Umbilical cord (tissue), 2 donors: ENCODE measurements around the gene MAN1C1. TPM values are rescaled to one million over a fixed set of nuclear protein-coding genes. Genes with fewer than 3 reads are reported as not detected.
"Not testable (repeated sequence)": the region's sequence is repeated elsewhere in the genome, so short reads cannot be mapped to it uniquely, and the experiment has no call there.

Source experiments
- DNase-seq: peaks from one replicate; pipeline ENCODE4 v3.0.0-alpha.2; 2015; ENCODE audit warnings: low spot score
- total RNA-seq: library from RNA; depleted of rRNA; stranded (reverse); fragments of >200 nt; gene quantifications from one replicate; pipeline ENCODE4 v1.2.3, GENCODE V29; 2014; ENCODE audit warnings: low replicate concordance; ENCODE audit not compliant: insufficient read depth

MAN1C1 gene
- total RNA-seq, 1 donor from 2014 or later, result 16.9 TPM

DNA sequence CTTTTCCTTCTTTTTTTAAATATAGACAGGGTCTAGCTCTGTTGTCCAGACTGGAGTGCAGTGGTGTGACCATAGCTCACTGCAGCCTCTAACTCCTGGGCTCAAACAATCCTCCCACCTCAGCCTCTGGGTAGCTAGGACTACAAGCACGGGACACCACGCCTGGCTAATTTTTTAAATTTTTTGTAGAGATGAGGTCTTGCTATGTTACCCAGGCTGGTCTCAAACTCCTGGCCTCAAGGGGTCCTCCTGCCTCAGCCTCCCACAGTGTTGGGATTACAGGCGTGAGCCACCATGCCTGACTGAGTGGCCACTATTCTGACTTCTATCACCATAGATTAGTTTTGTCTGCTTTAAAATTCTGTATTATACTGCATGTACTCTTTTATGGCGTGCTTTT, 80.1 kb downstream of the MAN1C1 start:
- not testable (repeated sequence) for DNase-seq

- DNase-seq, result no peak
Observed at GRCh38 chr1:25697435-25698217, 81.0 kb downstream of the MAN1C1 start.

DNA sequence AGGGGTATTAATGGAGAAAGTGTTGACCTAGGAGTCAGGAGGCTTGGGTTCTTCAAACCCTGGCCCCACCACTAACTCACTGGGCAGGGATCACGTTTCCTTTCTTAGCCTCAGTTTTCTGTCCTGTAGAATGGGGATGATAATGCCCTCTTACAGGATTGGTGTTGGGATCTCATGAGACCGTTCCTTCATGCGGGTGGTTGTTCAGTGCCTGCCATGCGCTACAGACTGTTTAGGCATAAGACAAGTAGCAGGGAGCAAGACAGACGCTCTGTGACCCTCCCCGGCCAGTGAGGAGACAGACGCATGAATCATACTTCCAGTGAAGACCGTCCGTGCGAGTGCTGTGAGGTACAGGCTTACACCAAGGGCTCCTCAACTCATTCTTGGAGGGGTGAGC, 81.7 kb downstream of the MAN1C1 start:
- peak; percentile 41 for DNase-seq

- DNase-seq, result not testable (repeated sequence)
Observed at GRCh38 chr1:25699059-25699458, 82.5 kb downstream of the MAN1C1 start.

DNA sequence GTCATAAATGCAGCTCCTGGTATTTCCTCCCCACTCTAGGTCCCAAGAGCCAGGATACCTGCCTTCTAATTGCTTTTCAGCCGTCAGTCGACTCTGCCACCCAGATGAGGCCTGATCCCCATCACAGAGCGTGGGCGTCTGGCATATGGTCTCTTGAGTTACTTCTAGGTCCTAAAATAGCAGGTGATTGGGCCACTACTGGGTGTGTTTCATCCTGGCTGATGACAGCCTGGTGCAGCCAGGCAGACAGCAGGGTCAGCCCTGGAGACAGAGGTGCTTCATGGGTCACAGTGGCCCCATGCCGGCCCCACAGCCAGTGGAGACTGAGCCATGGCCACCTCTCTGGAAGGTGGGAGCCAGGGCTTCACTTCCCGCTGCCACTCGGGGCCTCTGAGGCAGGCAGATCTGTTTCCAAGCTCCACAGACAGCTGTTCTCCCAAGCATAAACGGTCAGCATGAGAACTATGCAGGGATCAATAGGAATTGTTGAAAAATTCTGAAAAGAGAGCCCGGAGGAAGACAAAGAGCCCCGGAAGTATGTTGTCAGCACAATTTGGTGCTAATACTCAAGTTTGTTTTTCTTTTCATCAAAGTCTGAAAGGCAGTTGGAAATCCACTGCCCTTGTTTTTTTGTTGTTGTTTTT, 83.0 kb downstream of the MAN1C1 start:
- DNase-seq, result no peak

- peak; percentile 91 for DNase-seq
Observed at GRCh38 chr1:25700144-25700523, 83.5 kb downstream of the MAN1C1 start.

DNA sequence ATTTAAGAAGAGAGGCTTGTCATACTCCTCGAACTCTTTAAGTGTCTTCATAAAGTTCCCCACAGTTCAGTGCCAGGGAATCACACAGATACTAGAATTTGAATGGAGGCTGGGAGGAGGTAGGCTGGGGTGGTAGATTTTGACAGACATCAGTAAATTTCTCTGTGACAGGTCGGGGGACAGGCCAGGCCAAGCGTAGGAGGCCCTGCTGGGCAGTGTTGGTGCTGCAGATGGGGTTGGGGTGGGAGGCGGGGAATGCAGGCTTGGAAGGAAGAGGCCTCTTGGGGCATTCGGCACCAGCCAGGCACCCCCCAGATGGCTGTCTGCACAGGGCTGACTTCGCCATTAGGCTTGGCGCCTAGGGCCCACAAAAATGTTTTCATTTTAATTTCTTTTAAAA, 84.0 kb downstream of the MAN1C1 start:
- DNase-seq, result no peak

- DNase-seq, result no peak
Observed at GRCh38 chr1:25701030-25701785, 84.6 kb downstream of the MAN1C1 start.

DNA sequence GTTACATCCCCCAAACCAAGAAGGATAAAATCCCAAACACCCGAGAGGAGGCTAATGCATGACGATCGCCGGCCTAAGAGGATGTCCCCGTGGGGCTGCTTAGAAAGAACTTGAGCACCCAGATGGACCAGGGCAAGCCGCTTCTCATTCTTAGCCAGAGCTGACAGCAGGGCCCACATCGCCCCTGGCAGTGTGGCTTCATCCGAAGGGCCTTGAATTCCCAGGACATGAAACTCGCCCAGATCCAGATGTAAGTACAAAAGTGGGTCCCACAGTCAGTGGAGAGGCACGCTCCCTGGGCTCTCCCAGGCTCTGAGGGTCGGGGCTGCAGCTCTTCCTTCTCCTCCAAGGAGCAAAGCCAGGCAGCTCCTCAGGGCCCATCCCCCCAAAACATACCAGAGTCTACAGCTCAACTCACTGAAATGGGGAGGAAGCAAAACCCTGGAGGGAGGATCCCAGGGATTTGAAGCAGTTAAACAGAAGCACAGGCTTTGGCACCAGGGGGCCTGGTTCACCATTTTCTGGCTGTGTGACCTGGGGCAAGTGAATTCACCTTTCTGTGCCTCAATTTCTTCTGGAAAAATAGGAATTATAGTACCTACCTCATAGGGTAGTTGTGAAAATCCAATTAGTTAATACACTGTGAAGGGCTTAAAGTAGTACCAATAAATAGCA, 85.6 kb downstream of the MAN1C1 start:
- DNase-seq, result peak; percentile 83

DNA sequence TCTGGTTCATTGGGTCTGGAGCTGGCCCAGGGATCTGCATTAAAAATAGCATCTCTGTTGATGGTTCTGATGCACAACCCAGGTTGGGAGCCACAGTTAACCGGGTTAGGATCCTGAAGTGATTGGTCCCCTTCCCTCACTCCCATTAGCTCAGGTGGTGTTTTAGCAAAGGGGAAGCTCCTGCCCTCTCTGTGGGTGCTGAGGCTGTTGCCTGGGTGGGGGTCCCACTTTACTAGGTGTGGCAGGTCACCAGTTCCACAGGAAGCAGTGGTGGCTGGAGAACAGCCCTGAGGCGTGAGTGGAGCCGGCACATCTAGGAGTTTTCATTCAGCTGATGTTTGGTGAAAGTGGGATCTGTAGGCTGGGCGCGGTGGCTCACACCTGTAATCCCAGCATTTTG, 86.5 kb downstream of the MAN1C1 start:
- DNase-seq, result no peak

GRCh38 chr1:25703671-25704266, 87.2 kb downstream of the MAN1C1 start:
- DNase-seq, result no peak

GRCh38 chr1:25704267-25704691, 87.7 kb downstream of the MAN1C1 start:
- peak; percentile 79 for DNase-seq

DNA sequence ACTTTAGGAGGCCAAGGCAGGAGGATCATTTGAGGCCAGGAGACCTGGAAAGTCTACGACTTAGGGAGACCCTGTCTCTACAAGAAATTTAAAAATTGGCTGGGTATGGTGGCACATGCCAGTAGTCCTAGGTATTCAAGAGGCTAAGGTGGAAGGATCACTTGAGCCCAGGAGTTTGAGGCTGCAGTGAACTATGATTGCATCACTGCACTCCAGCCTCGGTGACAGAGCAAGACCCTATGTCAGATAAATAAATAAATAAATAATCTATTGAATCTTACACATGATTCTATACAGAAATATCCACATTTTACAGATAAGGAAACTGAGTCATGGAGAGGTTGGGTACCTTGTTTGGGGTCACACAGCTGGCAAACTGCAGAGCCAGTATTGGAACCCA, 89.1 kb downstream of the MAN1C1 start:
- no peak for DNase-seq

DNA sequence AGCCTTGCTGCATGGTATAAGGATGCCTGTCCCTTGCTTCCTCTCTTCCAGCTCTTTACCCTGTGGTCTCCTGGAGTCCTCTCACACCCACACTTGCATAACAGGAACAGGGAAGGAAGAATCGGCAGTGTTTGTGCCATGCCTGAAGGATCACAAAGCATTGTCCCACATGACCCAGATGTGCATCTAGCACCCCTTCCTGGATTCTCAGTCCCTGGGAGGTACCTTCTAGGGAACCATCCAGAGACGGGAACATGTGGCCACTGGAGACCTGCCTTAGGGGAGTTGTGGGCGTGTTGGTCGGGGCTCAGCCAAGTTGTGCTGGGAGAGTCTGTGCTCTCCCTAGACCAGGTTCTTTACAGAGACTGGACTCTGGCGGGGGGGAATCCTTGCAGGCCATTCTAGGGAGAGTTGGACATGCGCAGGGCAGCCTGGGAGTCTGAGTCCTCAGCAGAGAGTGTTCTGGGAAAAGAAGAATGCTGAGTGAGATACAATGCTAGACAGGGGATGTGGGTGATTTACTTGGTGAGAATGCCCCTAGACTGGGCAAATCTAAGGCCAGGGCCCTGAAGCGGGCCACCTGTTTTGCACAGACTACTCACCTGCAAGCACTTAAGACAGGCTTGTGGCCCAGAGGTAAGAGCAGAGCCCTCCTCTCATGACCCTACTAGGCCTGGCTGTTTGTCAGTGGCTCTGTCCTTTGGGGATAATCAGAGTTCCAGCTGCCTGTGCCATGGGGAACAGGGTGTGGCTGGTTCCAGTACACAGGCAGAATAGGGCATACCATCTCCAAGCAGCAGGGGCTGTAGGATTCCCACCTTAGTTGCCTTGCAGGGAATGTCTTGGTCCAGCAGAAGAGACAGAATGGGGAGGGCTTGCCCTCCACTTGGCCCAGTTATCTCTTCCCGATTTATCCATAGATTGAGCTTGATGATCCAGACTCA, 89.8 kb downstream of the MAN1C1 start:
- DNase-seq, result no peak

- DNase-seq, result no peak
Observed at GRCh38 chr1:25707280-25708016, 90.9 kb downstream of the MAN1C1 start.

DNA sequence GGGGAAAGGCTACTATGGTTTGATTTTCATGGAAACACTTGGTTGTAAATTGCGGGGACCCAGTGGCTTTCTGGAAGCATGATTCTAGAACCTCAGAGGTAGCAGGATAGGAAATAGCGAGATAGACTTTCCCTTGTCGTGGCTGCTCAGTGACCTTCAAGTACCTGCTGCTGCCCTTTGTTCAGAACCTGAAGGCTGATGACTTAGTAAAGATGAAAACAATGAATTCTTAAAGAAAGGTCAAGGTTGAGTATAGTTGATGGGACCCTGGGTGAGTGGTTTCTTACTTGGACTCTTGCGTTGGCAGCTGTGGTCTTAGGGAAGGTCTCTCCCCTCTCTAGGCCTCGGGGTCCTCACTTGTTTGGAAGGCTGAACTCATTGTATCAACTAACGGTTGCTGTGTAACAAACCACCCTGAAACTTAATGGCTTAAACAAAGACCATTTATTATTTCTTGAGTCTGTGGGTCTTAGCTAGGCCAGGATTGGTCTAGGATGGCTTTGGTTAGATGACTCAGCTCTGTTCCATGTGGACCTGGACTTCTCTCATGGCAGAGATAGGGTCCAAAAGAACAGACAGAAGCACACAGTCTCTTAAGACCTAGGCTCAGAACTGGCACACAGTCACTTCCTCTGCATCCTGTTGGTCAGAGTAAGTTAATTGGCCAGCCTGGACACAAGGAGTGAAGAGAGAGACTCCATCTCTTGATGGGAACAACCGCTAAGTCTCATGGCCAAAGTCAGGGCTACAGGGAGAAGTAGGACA, 94.2 kb downstream of the MAN1C1 start:
- DNase-seq, result no peak

DNA sequence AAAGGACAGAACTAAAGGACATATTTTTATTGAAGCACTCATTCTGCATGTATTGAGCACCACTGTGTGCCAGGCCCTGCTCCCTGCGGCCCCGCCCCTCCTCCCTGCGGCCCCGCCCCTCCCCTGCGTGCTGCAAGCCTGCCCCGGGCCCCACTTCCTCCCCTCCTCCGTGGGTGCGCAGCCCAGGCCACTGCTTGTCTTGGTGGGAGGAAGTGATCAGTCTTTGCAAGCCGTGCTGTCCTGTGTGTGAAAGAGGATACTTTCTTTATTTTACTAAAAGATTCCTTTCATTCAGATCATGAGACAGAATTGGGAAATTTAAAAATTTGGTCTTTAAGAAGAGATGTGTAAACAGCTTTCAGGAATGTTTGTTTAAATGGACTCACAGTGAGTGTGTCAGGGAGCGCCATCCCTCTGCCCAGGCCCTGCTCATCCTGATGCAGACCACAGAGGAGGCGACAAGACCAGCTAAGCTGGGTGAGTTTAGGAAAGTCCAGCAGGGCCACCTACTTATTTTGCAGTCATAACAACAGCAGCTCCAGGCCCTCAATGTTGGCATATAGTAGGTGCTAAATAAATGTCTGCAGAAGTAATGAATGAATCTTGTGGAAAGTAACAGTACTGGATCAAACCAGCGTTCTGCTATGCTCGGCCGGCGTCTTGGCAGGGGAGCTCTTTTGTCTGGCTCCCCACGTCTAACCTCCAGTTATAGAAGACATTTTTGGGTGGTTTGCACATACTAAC, 95.1 kb downstream of the MAN1C1 start:
- no peak for DNase-seq

- no peak for DNase-seq
Observed at GRCh38 chr1:25712299-25712970, 95.8 kb downstream of the MAN1C1 start.
